Measurements from ENCODE around the gene EXOC4.
"Not testable (repeated sequence)": the region's sequence is repeated elsewhere in the genome, so short reads cannot be mapped to it uniquely, and the experiment has no call there.

EXOC4 gene

DNA sequence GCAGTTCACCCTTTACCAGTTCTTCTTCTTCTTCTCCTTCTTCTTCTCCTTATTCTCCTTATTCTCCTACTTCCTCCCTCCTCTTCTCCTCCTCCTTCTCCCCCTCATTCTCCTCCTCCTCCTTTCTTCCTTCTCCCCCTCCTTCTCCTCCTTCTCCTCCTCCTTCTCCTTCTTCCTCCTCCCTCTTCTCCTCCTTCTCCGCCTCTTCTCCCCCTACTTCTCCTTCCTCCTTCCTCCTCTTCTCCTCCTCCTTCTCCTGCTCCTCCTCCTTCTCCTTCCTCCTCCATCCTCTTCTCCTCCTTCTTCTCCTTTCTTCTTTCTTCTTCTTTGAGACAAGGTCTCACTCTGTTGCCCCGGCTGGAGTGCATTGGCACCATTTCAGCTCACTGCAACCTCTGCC is 816.3 kb downstream of the EXOC4 start:
- no peaks in the 10 kb centered on the region for H3K4me1 ChIP-seq
- no peak for DNase-seq
- no peak overlapping the region for H3K4me3 ChIP-seq
- no peaks in the 10 kb centered on the region for H3K9me3 ChIP-seq
- no peak overlapping the region for H3K27ac ChIP-seq
- H3K27me3 ChIP-seq = no peaks in the 10 kb centered on the region
- TF ChIP-seq, protein P1, sequence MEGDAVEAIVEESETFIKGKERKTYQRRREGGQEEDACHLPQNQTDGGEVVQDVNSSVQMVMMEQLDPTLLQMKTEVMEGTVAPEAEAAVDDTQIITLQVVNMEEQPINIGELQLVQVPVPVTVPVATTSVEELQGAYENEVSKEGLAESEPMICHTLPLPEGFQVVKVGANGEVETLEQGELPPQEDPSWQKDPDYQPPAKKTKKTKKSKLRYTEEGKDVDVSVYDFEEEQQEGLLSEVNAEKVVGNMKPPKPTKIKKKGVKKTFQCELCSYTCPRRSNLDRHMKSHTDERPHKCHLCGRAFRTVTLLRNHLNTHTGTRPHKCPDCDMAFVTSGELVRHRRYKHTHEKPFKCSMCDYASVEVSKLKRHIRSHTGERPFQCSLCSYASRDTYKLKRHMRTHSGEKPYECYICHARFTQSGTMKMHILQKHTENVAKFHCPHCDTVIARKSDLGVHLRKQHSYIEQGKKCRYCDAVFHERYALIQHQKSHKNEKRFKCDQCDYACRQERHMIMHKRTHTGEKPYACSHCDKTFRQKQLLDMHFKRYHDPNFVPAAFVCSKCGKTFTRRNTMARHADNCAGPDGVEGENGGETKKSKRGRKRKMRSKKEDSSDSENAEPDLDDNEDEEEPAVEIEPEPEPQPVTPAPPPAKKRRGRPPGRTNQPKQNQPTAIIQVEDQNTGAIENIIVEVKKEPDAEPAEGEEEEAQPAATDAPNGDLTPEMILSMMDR (IDR thresholded peaks at IDR 0.05) = no peak
- intact Hi-C loops (cut with DNase I; ENCODE audit: low total_unique reads) = no loop called here
- H3K36me3 ChIP-seq = peaks cover 0 to 12% (median under 1%) of the 10 kb centered on the region in 3 donors

DNA sequence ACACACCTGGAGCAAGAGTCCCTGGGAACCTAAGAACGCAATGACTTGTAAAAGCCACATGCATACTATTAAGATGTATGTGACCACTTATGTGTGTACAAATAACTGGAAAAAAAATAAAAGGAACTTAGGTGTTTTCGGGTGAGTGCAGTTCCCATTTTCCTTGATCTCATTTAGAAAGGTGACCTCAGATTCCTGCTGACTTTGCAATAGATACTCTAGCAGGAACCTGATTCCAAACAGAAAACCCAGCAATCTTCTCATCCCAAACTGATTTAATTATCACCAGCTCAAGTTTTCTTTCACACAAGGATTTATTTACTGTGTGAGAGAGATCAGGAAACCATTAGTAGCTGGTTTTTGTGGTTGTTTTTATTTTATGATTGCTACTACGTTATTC is 817.8 kb downstream of the EXOC4 start:
- Histone ChIP-seq H3K4me3 (no peak overlapping the region), H3K4me1 (no peaks in the 10 kb centered on the region), H3K27ac (no peak overlapping the region), H3K36me3 (peaks cover 0 to 16% (median 12%) of the 10 kb centered on the region in 3 donors), H3K27me3 (no peaks in the 10 kb centered on the region), H3K9me3 (no peaks in the 10 kb centered on the region)
- intact Hi-C loops (cut with DNase I; ENCODE audit: low total_unique reads) = no loop called here
- no peak for DNase-seq
- TF ChIP-seq, protein P1 (IDR thresholded peaks at IDR 0.05) = no peak

DNA sequence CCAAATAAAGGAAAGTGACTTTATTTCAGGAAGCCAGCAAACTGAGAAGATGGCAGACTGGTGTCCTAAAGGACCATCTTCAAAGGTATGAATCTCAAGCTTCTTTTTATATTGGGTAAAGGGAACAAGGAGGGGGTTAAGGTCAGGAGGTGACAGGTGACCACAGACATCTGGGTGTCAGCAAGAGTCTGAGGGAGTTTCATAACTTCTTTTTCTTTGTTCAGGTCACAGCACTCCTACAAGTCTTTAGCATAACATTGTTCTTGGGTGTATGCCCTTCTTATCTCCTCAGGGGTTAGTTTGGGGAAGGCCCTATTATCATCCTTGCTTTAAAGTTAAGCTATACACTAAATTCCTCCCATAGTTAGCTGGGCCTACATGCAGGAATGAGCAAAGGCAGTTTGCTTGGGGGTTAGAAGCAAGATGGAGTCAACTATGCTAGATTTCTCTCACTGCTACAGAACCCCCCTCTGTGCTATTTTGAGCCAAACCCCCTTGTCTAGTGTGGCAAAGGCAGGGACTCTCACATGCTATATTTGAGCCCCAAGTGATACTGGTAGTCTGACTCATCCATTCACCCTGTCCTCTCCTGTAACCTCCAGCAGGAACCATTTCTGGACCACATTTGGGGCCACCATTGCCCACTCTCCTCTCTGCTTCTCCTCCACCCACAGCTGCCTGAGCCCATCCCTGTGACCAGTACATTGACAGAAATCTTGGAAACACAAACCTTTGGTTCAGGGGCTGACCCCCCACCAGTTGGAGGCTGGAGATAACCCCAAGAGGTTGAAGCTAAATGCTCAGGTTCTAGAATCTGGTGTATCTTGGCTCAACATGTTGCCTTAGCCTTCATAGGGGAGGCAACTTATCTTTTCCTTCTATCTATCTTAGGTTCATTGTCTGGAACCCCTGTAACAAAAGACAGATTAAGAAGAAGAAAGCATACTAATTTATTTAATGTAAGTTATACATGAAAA is 818.8 kb downstream of the EXOC4 start:
- intact Hi-C loops (cut with DNase I; ENCODE audit: low total_unique reads) = no loop called here
- Histone ChIP-seq H3K27me3 (no peaks in the 10 kb centered on the region), H3K4me1 (no peaks in the 10 kb centered on the region), H3K27ac (no peak overlapping the region), H3K9me3 (no peaks in the 10 kb centered on the region), H3K4me3 (no peak overlapping the region), H3K36me3 (peaks cover 0 to 15% (median 15%) of the 10 kb centered on the region in 3 donors)
- no peak for DNase-seq
- TF ChIP-seq, protein P1 (IDR thresholded peaks at IDR 0.05) = no peak

DNA sequence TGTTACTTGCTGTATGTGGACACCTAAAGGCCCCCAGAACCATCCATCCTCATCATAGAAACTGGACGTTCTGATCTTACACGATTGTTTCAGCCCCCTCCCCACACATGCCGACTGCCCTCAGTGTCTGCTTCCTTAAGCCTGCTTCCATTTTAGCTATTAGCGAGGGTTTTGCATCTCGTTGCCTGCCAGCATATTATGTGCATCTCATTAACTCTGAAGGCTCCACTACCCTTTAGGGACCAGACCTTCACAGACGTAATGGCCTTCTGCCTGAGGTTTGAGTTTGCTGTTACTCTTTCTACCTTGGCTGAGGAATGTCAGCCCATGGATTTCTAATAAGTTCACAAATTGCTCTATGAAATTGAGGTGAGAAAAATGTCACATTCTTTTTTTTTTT is 820.4 kb downstream of the EXOC4 start:
- H3K36me3 ChIP-seq = peaks cover 0 to 15% (median 9%) of the 10 kb centered on the region in 3 donors
- no peak for DNase-seq
- H3K27me3 ChIP-seq = no peaks in the 10 kb centered on the region
- H3K4me1 ChIP-seq = no peaks in the 10 kb centered on the region
- H3K4me3 ChIP-seq = no peak overlapping the region
- no peak overlapping the region for H3K27ac ChIP-seq
- intact Hi-C loops (cut with DNase I; ENCODE audit: low total_unique reads) = no loop called here
- TF ChIP-seq, protein P1 (IDR thresholded peaks at IDR 0.05) = no peak
- no peaks in the 10 kb centered on the region for H3K9me3 ChIP-seq

DNA sequence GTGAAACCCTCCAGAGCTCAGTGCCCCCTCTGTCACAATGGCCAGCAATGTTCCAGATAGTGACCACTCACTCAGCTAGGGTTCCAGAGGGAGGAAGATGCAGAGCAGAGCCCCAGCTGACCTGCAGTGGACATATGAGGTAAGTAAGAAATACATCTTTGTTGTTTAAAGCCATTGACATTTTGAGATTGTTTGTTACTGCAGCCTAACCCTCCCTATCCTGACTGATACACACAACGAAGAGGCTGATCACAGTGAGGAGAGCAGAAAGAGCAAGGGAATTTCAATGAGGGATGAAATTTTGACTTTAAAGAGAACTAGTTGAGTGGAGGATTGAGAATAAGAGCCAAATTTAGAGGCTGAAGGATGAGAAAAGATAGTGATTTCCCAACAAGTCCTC is 822.9 kb downstream of the EXOC4 start:
- TF ChIP-seq, protein P1 (IDR thresholded peaks at IDR 0.05) = no peak
- intact Hi-C loops (cut with DNase I; ENCODE audit: low total_unique reads) = no loop called here
- Histone ChIP-seq H3K27ac (no peak overlapping the region), H3K4me3 (no peak overlapping the region), H3K36me3 (peaks cover 0 to 15% (median 9%) of the 10 kb centered on the region in 3 donors), H3K9me3 (no peaks in the 10 kb centered on the region), H3K4me1 (no peaks in the 10 kb centered on the region), H3K27me3 (no peaks in the 10 kb centered on the region)
- DNase-seq = no peak

DNA sequence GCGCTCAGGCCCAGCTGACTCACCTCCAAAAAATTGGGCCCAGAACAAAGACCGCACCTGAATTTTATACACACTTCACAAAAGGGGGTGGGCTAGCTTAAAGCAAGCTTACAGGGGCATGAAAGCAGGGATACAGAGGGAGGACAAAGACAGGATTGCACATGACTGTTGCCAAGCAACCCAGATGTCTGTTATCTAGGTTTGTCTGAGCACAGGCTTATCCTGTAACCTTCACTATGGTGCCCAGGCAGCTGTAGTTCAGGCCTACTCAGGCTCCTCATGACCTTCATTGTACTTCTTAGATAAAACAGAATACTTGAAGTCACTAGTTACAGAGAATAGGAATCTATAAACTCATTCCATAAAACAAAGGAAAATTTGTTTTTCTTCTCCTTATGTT is 824.7 kb downstream of the EXOC4 start:
- intact Hi-C loops (cut with DNase I; ENCODE audit: low total_unique reads); H3K9me3 ChIP-seq; H3K4me1 ChIP-seq; H3K27ac ChIP-seq; H3K27me3 ChIP-seq; H3K4me3 ChIP-seq; DNase-seq: not testable (repeated sequence)
- peaks cover 0 to 15% (median 9%) of the 10 kb centered on the region in 3 donors for H3K36me3 ChIP-seq
